Gastroesophageal sphincter (tissue), 4 donors: ENCODE results near the gene CAPNS1. TPM values are rescaled to one million over a fixed set of nuclear protein-coding genes. Genes with fewer than 3 reads are reported as not detected.

Source experiments
- ATAC-seq: fragments of 150-250 bp; one replicate; pipeline ENCODE4 v1.9.1; 2016; ENCODE audit warnings: mild to moderate bottlenecking, moderate library complexity
- H3K27ac ChIP-seq, 4 donors: fragments of 200-600 bp; sonication (generic) in 3 of 4; 1 replicate in 3 of 4; 2 replicates in 1 of 4; pipeline ENCODE4 v1.5.1; 2016 to 2019
- H3K27me3 ChIP-seq: fragments of 200-600 bp; sonication (generic); one replicate; pipeline ENCODE4 v1.5.1; 2019
- H3K36me3 ChIP-seq, 2 donors: fragments of 200-600 bp; sonication (generic); one replicate each; pipeline ENCODE4 v1.5.1; 2019; ENCODE audit warnings: control low read depth in 1 of 2
- H3K4me1 ChIP-seq, 3 donors: fragments of 200-600 bp; sonication (generic); 1 replicate in 2 of 3; 2 replicates in 1 of 3; pipeline ENCODE4 v1.5.1; 2016 to 2019; ENCODE audit warnings: control low read depth in 2 of 3
- H3K4me3 ChIP-seq, 2 donors: fragments of 200-600 bp; sonication (generic); one replicate each; pipeline ENCODE4 v1.5.1; 2019; ENCODE audit warnings: mild to moderate bottlenecking in 1 of 2, moderate library complexity in 1 of 2
- H3K9me3 ChIP-seq, 3 donors: fragments of 200-600 bp; sonication (generic); one replicate each; pipeline ENCODE4 v1.5.1; 2017 to 2019; ENCODE audit warnings: control low read depth in 2 of 3
- EP300 ChIP-seq: sonication (generic); formaldehyde crosslinking; IDR thresholded peaks from one replicate; pipeline ENCODE4 v1.6.1; 2017; ENCODE audit warnings: antibody characterized with exemption, mild to moderate bottlenecking
- POLR2A ChIP-seq, 2 donors: fragments of 450-650 bp; IDR thresholded peaks; one replicate each; pipeline ENCODE4 v1.6.1; 2017; ENCODE audit warnings: antibody characterized with exemption in 2 of 2, mild to moderate bottlenecking in 2 of 2, moderate library complexity in 1 of 2
- POLR2AphosphoS5 ChIP-seq: sonication (generic); formaldehyde crosslinking; IDR thresholded peaks from one replicate; pipeline ENCODE4 v1.6.1; 2017; ENCODE audit warnings: antibody characterized with exemption
- WGBS, 2 donors: methylation state at CpG; one replicate each; pipeline ENCODE4 v1.1.5; 2018; ENCODE audit warnings: low coverage in 1 of 2; 5-methylcytosine and 5-hydroxymethylcytosine counted together
- total RNA-seq, 4 donors: library from RNA; depleted of rRNA; stranded (reverse); fragments of >200 nt; gene quantifications; one replicate each; pipeline ENCODE4 v1.1.0, GENCODE V29; 2016
- TF ChIP-seq, protein P1 (sequence below), 4 experiments: fragments of 200-600 bp in 2 of 4; fragments of 450-650 bp in 2 of 4; sonication (generic) in 1 of 4; IDR thresholded peaks; one replicate each; pipeline ENCODE4 v1.5.1; 2017 to 2019; ENCODE audit warnings: antibody characterized with exemption in 4 of 4, mild to moderate bottlenecking in 2 of 4, moderate library complexity in 2 of 4

CAPNS1 gene
- 100 to 1,000 TPM; 151 to 237 (median 210) TPM for total RNA-seq

DNA sequence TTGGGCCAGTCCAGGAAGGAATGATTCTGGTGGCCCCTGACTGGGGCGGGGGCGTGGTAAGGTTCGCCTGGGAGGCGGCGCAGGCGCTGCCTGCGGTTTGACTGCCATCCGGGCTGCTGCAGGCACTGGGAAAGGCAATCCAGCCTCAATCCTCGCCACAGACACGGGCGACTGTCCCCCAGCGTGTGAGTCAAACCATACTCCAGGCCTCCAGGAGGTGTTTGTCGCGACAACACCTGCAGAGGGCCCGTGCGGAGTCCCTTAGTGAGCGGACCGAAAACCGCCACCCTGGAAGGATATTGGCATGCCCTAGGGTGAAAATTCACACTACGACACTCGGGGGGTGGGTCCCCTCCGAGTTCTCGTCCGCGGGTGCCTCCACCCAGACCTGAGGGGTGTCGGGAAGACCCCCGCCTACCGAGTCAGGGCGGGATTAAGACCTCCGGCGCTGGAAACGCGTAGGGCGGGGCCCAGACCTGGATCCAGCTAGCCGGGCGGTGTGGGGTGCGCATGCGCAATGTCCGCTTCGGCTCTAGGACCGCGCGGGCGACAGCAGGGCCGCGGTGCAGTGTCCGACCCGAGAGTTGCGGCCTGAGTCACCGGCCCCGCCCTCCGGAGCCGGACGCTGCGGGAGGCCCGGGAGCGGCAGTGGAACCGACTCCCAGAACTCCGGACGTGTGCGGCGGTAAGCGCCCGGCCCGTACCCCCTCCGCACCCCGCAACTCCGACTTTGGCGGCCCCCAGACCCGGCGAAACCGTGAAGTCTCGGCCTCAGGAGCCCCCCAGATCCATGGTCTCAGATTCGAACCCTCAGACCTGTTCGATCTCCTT lies at the start of gene CAPNS1:
Gene CAPNS1 (plus strand): TSS at position 594 of the 831 bp plus-strand sequence. CDS start 946 bp downstream, outside the sequence.
- Histone ChIP-seq H3K27me3 (no peaks in the 10 kb centered on the region), H3K4me1 (peaks cover 0 to 42% (median 21%) of the 10 kb centered on the region in 3 donors), H3K9me3 (no peaks in the 10 kb centered on the region), H3K4me3 (peak within 1 kb of the TSS; percentile 63 to 75), H3K36me3 (peaks cover 0 to 31% of the 10 kb centered on the region in 2 donors), H3K27ac (peak within 1 kb of the TSS; percentile 89 to 99 (median 96))
- ATAC-seq: peak; percentile 94
- WGBS, 2 donors: 0% methylated on average over 9 of the region's 75 CpGs
- TF ChIP-seq POLR2A (IDR thresholded peaks at IDR 0.05): peak; percentile 95
- no peak for TF ChIP-seq EP300
- TF ChIP-seq, protein P1, sequence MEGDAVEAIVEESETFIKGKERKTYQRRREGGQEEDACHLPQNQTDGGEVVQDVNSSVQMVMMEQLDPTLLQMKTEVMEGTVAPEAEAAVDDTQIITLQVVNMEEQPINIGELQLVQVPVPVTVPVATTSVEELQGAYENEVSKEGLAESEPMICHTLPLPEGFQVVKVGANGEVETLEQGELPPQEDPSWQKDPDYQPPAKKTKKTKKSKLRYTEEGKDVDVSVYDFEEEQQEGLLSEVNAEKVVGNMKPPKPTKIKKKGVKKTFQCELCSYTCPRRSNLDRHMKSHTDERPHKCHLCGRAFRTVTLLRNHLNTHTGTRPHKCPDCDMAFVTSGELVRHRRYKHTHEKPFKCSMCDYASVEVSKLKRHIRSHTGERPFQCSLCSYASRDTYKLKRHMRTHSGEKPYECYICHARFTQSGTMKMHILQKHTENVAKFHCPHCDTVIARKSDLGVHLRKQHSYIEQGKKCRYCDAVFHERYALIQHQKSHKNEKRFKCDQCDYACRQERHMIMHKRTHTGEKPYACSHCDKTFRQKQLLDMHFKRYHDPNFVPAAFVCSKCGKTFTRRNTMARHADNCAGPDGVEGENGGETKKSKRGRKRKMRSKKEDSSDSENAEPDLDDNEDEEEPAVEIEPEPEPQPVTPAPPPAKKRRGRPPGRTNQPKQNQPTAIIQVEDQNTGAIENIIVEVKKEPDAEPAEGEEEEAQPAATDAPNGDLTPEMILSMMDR (IDR thresholded peaks at IDR 0.05): peak in 3 of 4 experiments; percentile 16 to 32 (median 26)
- peak; percentile 98 for TF ChIP-seq POLR2AphosphoS5

DNA sequence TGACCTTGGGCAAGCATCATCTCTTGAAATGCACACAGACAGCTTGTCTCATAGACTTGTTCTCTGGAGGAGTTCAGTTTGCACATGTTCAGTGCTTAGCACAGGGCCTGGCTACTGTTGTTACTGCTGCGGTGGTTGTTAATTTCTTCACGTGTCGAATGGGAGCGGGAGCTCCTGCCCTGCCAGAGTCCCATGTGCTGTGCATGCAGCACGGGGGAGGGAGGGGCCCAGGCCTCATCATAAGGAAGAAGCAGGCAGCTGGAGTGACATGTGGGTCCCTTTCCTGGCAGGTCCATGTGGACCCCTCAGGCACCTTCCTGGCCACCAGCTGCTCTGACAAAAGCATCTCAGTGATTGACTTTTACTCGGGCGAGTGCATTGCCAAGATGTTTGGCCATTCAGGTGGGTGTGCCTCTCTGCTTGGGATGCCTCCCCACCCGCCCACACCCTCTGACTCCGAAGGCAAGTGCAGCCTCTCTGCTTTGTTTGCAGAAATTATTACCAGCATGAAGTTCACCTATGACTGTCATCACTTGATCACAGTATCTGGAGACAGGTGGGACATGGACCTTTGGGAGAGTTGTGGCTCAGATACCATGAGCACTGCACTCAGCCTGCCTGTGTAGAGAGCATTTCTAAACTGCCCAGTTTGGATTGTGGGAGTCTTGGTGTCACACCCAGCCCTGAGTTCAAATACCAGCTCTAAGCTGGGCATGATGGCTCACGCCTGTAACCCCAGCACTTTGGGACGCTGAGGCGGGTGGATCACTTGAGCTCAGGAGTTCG lies 48.8 kb upstream of the CAPNS1 start:
- no peaks in the 10 kb centered on the region for H3K4me1 ChIP-seq
- no peak overlapping the region for H3K27ac ChIP-seq
- no peak overlapping the region for H3K4me3 ChIP-seq
- TF ChIP-seq POLR2AphosphoS5 (no peak), EP300 (no peak), POLR2A (IDR thresholded peaks at IDR 0.05) (no peak)
- TF ChIP-seq, protein P1 (IDR thresholded peaks at IDR 0.05): no peak
- H3K27me3 ChIP-seq: no peaks in the 10 kb centered on the region
- 60 to 94% methylated on average over 2 to 3 of the region's 13 CpGs for WGBS, 2 donors
- ATAC-seq: no peak
- H3K9me3 ChIP-seq: no peaks in the 10 kb centered on the region
- no peaks in the 10 kb centered on the region for H3K36me3 ChIP-seq

DNA sequence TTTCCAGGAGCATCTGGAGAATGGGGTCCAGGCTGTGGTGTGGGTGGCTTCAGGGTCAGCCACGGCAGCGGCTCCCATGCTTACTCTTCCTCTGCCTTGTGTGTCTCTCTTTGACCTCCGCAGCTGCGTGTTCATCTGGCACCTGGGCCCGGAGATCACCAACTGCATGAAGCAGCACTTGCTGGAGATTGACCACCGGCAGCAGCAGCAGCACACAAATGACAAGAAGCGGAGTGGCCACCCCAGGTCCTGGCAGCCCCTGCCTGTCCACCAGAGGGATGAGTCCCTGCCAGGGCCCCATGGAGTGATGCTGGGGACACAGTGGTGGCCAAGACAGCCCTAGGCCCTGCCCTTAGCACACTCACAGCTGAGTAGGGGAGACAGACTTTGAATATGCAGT lies 47.3 kb upstream of the CAPNS1 start:
- TF ChIP-seq POLR2AphosphoS5 (no peak), POLR2A (IDR thresholded peaks at IDR 0.05) (no peak), EP300 (no peak)
- TF ChIP-seq, protein P1 (IDR thresholded peaks at IDR 0.05): no peak
- H3K4me3 ChIP-seq: no peak overlapping the region
- no peak for ATAC-seq
- H3K9me3 ChIP-seq: no peaks in the 10 kb centered on the region
- no peak overlapping the region for H3K27ac ChIP-seq
- no peaks in the 10 kb centered on the region for H3K4me1 ChIP-seq
- no peaks in the 10 kb centered on the region for H3K36me3 ChIP-seq
- no peaks in the 10 kb centered on the region for H3K27me3 ChIP-seq
- 90 to 100% methylated on average over 1 to 2 of the region's 7 CpGs for WGBS, 2 donors

DNA sequence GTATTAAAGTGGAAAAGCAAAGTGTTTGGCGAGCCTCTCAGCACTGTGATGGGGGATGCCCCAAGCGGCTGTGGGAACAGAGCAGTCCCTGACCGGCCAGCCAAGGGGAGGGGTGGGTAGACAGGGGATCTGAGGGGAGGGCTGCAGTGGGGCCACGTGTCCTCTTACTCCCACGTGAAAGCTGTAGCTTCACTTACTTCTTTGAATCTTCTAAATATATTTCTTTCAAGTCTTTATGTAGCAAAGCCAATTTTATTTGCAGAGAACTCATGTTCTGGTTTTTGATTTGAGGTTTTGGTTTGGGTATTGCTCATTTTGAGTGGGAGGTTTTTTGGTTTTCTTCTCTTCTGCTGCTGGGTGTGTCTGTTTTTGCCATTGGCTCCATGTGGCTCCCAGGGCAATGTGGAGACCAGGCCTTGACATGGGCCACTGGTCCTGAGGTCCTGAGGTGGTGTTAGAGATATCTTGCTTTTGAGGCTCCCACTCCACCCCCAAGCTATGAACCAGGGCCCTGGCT lies 46.7 kb upstream of the CAPNS1 start:
- no peaks in the 10 kb centered on the region for H3K36me3 ChIP-seq
- no peaks in the 10 kb centered on the region for H3K4me1 ChIP-seq
- H3K27ac ChIP-seq: no peak overlapping the region
- H3K9me3 ChIP-seq: no peaks in the 10 kb centered on the region
- ATAC-seq: no peak
- 77% methylated on average over 4 of the region's 5 CpGs; no CpG with 5 or more reads in 1 of the 2 donors for WGBS, 2 donors
- H3K4me3 ChIP-seq: no peak overlapping the region
- TF ChIP-seq, protein P1 (IDR thresholded peaks at IDR 0.05): no peak
- no peak for TF ChIP-seq EP300
- H3K27me3 ChIP-seq: no peaks in the 10 kb centered on the region
